Esophagus muscularis mucosa (tissue), 4 donors: ENCODE measurements around the gene TBC1D9.

Experiments used
- CTCF ChIP-seq, 3 experiments: fragments of 200-600 bp in 2 of 3; fragments of 450-650 bp in 1 of 3; sonication (generic) in 2 of 3; IDR thresholded peaks; one replicate each; pipeline ENCODE4 v1.5.1; 2017 to 2019; ENCODE audit warnings: antibody characterized with exemption in 3 of 3, mild to moderate bottlenecking in 2 of 3, moderate library complexity in 1 of 3
- EP300 ChIP-seq: sonication (generic); formaldehyde crosslinking; IDR thresholded peaks from one replicate; pipeline ENCODE4 v1.6.1; 2017; ENCODE audit warnings: antibody characterized with exemption
- POLR2A ChIP-seq: fragments of 450-650 bp; IDR thresholded peaks from one replicate; pipeline ENCODE4 v1.6.1; 2017; ENCODE audit warnings: antibody characterized with exemption, moderate library complexity, mild to moderate bottlenecking, low read depth
- POLR2AphosphoS5 ChIP-seq, 2 donors: sonication (generic); formaldehyde crosslinking; IDR thresholded peaks; one replicate each; pipeline ENCODE4 v1.6.1; 2017; ENCODE audit warnings: antibody characterized with exemption in 2 of 2

GRCh38 chr4:140704964-140705363, 51.2 kb downstream of the TBC1D9 start:
- TF ChIP-seq CTCF (IDR thresholded peaks at IDR 0.05) (no peak), POLR2A (no peak), POLR2AphosphoS5 (IDR thresholded peaks at IDR 0.05) (no peak), EP300 (no peak)
